Caco-2 (cell line): ENCODE measurements around the gene ITPKC. TPM values are rescaled to one million over a fixed set of nuclear protein-coding genes. Genes with fewer than 3 reads are reported as not detected.
A peak's percentile ranks its signal among the peaks of the same experiment; 100 is the strongest.

Source experiments
- BruUV-seq: library from RNA; stranded (reverse); fragments of 400-500 nt; replicated peaks from 2 replicates; lab custom pipeline; 2021; lab: Mats Ljungman, UMichigan
- CTCF ChIA-PET: fragments of 300-600 bp; sonication (Branson Sonifier 250); formaldehyde crosslinking; loops from one replicate; lab custom pipeline; 2022; ENCODE audit warnings: antibody characterized with exemption; lab: Charles Lee
- POLR2A ChIA-PET: fragments of 300-600 bp; sonication (Branson Sonifier 250); formaldehyde crosslinking; loops from one replicate; lab custom pipeline; 2022; ENCODE audit warnings: antibody characterized with exemption; lab: Charles Lee
- DNase-seq, 2 experiments: peaks; one replicate each; pipeline versions ENCODE4 v3.0.0 to v3.0.0-alpha.2; 2020 to 2022
- H3K27me3 ChIP-seq: replicated peaks from 2 replicates; pipeline ENCODE4 v1.6.0; 2011; ENCODE audit warnings: low read length; ENCODE audit not compliant: control insufficient read depth, insufficient read depth
- H3K36me3 ChIP-seq: 2 replicates; pipeline ENCODE4 v1.5.1; 2011; ENCODE audit warnings: low read length; ENCODE audit not compliant: control insufficient read depth, insufficient read depth
- H3K4me1 ChIP-seq: fragments of 250-450 bp; sonication (Bioruptor Pico); 2 replicates; pipeline ENCODE4 v1.5.1; 2020; ENCODE audit warnings: mild to moderate bottlenecking
- H3K4me3 ChIP-seq: 2 replicates; pipeline ENCODE4 v1.5.1; 2011; ENCODE audit warnings: low read depth, mild to moderate bottlenecking, control low read depth, low read length
- H3K9me3 ChIP-seq: fragments of 250-450 bp; sonication (Bioruptor Pico); 2 replicates; pipeline ENCODE4 v1.5.1; 2020; ENCODE audit warnings: mild to moderate bottlenecking, moderate library complexity
- H3K27ac Mint-ChIP-seq: one replicate; pipeline ENCODE4 v1.8.0; 2022; ENCODE audit warnings: mixed read lengths; ENCODE audit not compliant: unreplicated experiment
- H3K27me3 Mint-ChIP-seq: one replicate; pipeline ENCODE4 v1.8.0; 2022; ENCODE audit warnings: mixed read lengths; ENCODE audit not compliant: insufficient read depth, unreplicated experiment
- H3K36me3 Mint-ChIP-seq: one replicate; pipeline ENCODE4 v1.8.0; 2022; ENCODE audit warnings: mild to moderate bottlenecking, mixed read lengths; ENCODE audit not compliant: insufficient read depth, unreplicated experiment
- H3K4me1 Mint-ChIP-seq: one replicate; pipeline ENCODE4 v1.8.0; 2022; ENCODE audit warnings: low read depth, mixed read lengths; ENCODE audit not compliant: unreplicated experiment
- H3K4me3 Mint-ChIP-seq: one replicate; pipeline ENCODE4 v1.8.0; 2022; ENCODE audit warnings: mild to moderate bottlenecking, moderate library complexity, mixed read lengths; ENCODE audit not compliant: unreplicated experiment
- H3K9me3 Mint-ChIP-seq: one replicate; pipeline ENCODE4 v1.8.0; 2022; ENCODE audit warnings: mixed read lengths; ENCODE audit not compliant: unreplicated experiment
- intact Hi-C: fragments of 100-400 bp; cut with micrococcal nuclease; formaldehyde crosslinking; loops from one replicate; pipeline ENCODE4 v1.10.0; 2022; ENCODE audit not compliant: unreplicated experiment
- total RNA-seq: library from RNA; stranded (reverse); gene quantifications from 2 replicates; pipeline ENCODE4 v1.2.3, GENCODE V29; 2022
- TF ChIP-seq, protein P1 (sequence below), 2 experiments: fragments of 200-600 bp in 1 of 2; IDR thresholded peaks; 1 replicate in 1 of 2; 2 replicates in 1 of 2; pipeline versions ENCODE4 v1.5.1 to v1.8.0; 2011 to 2022; ENCODE audit warnings: antibody characterized with exemption in 1 of 2, control low read depth in 1 of 2, inconsistent platforms in 1 of 2, low read depth in 1 of 2, low read length in 1 of 2, mild to moderate bottlenecking in 1 of 2, moderate library complexity in 1 of 2; ENCODE audit not compliant: insufficient read depth in 1 of 2, severe bottlenecking in 1 of 2, unreplicated experiment in 1 of 2

The ITPKC gene
- total RNA-seq, 1 experiment from 2014 or later = 31.2 TPM

DNA sequence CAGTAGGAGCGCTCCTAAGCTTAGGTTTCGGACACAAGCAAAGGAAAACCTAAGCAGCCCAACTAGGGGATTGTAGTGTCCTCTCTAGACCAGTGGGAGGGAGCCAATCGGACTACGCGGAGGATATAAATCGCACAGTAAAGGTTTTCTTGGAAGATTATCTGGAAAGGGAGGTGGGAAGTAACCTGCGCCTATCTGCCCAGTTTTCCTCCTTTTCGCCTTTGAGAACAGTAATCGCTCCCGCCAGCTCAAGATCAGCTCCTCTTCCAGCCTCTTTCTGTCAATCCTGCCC is 60.7 kb downstream of the ITPKC start:
- Mint-ChIP-seq H3K27me3 (no peaks in the 10 kb centered on the region), H3K27ac (peak overlapping the region; percentile 83), H3K4me3 (peak overlapping the region; percentile 81), H3K4me1 (peaks cover 18% of the 10 kb centered on the region), H3K36me3 (peaks cover 17% of the 10 kb centered on the region), H3K9me3 (no peaks in the 10 kb centered on the region)
- ChIA-PET POLR2A (interaction anchor here (0.6 to 3.2 kb wide), 24 partner anchors 12 to 1690 kb away, joined by 3 to 147 read pairs (median 6); partner anchors contain the start of genes ACTMAP, COQ8B, EGLN2 and HNRNPUL1), CTCF (interaction anchor here (0.9 to 3.3 kb wide), 12 partner anchors 21 to 314 kb away, joined by 3 to 49 read pairs (median 6); partner anchors contain the start of genes ACTMAP, EGLN2 and SNRPA)
- Histone ChIP-seq H3K4me1 (peaks cover 6% of the 10 kb centered on the region; the same call in 1 of the 2 replicates), H3K36me3 (no peaks in the 10 kb centered on the region; the same call in 1 of the 2 replicates), H3K4me3 (peak overlapping the region; percentile 64), H3K9me3 (no peaks in the 10 kb centered on the region), H3K27me3 (no peaks in the 10 kb centered on the region)
- no TSS peak for BruUV-seq
- no peak for DNase-seq
- TF ChIP-seq, protein P1, sequence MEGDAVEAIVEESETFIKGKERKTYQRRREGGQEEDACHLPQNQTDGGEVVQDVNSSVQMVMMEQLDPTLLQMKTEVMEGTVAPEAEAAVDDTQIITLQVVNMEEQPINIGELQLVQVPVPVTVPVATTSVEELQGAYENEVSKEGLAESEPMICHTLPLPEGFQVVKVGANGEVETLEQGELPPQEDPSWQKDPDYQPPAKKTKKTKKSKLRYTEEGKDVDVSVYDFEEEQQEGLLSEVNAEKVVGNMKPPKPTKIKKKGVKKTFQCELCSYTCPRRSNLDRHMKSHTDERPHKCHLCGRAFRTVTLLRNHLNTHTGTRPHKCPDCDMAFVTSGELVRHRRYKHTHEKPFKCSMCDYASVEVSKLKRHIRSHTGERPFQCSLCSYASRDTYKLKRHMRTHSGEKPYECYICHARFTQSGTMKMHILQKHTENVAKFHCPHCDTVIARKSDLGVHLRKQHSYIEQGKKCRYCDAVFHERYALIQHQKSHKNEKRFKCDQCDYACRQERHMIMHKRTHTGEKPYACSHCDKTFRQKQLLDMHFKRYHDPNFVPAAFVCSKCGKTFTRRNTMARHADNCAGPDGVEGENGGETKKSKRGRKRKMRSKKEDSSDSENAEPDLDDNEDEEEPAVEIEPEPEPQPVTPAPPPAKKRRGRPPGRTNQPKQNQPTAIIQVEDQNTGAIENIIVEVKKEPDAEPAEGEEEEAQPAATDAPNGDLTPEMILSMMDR (IDR thresholded peaks at IDR 0.05; ENCODE audit: insufficient read depth in 1 of 2, low read depth in 1 of 2, low read length in 1 of 2, severe bottlenecking in 1 of 2, unreplicated experiment in 1 of 2) = no peak
- intact Hi-C loops = loop anchor here (1.0 to 2.0 kb wide), 2 partner anchors 29 to 61 kb away; partner anchors contain the start of gene COQ8B

DNA sequence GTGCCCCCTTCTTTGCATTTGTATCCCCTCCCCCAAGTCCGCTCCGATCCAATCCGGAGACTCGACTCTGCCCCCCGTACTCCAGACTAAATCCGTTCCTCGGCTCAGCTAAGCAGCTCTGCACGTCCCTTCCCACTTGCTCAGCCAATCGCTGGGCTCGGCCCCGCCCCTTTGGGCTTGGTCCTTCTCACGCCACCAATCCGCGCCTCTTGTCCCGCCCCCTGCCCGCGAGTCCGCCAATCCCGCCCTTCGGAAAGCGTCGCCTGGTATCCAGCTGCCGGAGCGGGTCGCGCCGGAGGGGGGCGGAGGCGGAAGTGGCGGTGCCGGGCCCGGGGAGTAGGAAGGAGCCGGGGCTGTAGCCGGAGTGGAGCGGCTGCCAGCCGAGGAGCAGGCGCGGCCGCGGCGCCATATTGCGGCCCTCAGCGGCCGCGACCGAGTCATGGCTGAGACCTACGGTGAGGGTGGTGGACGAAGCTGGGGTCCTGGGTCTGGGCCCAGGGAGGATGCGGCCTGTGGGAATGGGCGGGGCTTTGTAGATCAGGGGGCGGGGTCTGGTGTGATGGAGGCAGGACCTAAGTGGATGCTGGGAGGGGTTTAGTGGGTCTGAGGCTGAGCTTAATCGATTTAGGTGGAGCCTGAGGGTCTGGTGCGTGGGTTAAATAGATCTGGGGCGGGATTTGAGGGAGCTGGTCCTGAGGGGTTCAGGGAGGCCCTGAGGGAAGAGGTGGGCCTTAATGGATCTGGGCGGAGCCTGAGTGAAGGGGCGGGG is 61.2 kb downstream of the ITPKC start, which contains the start of gene RAB4B:
Gene RAB4B, plus strand, starts transcription at position 311 of the 769 bp plus-strand sequence. Its CDS starts 129 bp downstream, at position 440.
- POLR2A ChIA-PET = interaction anchor here (0.6 to 3.2 kb wide), 26 partner anchors 11 to 1691 kb away, joined by 3 to 147 read pairs (median 6); partner anchors contain the start of genes ACTMAP, COQ8B, EGLN2 and HNRNPUL1

More for the DNA sequence above, 61.2 kb downstream of the ITPKC start, which contains the start of gene RAB4B:
- no TSS peak for BruUV-seq
- Mint-ChIP-seq H3K27ac (peak within 1 kb of the TSS; percentile 83), H3K4me3 (peak within 1 kb of the TSS; percentile 81), H3K4me1 (peaks cover 18% of the 10 kb centered on the region), H3K9me3 (no peaks in the 10 kb centered on the region), H3K36me3 (peaks cover 17% of the 10 kb centered on the region), H3K27me3 (no peaks in the 10 kb centered on the region)
- H3K27me3 ChIP-seq = no peaks in the 10 kb centered on the region
- H3K36me3 ChIP-seq = no peaks in the 10 kb centered on the region; the same call in 1 of the 2 replicates
- intact Hi-C loops = loop anchor here (1.0 to 2.0 kb wide), 4 partner anchors 20 to 62 kb away; partner anchors contain the start of genes COQ8B and SNRPA
- H3K4me3 ChIP-seq = peak within 1 kb of the TSS; percentile 72
- DNase-seq = peak; percentile 100
- TF ChIP-seq, protein P1 (IDR thresholded peaks at IDR 0.05; ENCODE audit: insufficient read depth in 1 of 2, low read depth in 1 of 2, low read length in 1 of 2, severe bottlenecking in 1 of 2, unreplicated experiment in 1 of 2) = no peak
- CTCF ChIA-PET = interaction anchor here (0.6 to 3.3 kb wide), 13 partner anchors 20 to 586 kb away, joined by 3 to 49 read pairs (median 5); partner anchors contain the start of genes ACTMAP, EGLN2 and SNRPA
- no peaks in the 10 kb centered on the region for H3K9me3 ChIP-seq
- H3K4me1 ChIP-seq = peaks cover 6% of the 10 kb centered on the region; the same call in 1 of the 2 replicates
